Astrocyte of the spinal cord (primary cell): ENCODE measurements around the gene PTGS2.

ENCODE experiments used
- DNase-seq: peaks from one replicate; pipeline ENCODE4 v3.0.0; 2011; ENCODE audit warnings: low read depth, low spot score
- H3K4me3 ChIP-seq: 2 replicates; pipeline ENCODE4 v1.5.1; 2011; ENCODE audit warnings: low read depth, mild to moderate bottlenecking, low read length, moderate library complexity
- CTCF ChIP-seq: IDR thresholded peaks from 2 replicates; pipeline ENCODE4 v1.5.1; 2012; ENCODE audit warnings: low read depth, mild to moderate bottlenecking, low read length, inconsistent platforms
- in situ Hi-C: cut with HindIII; loops from 2 replicates; pipeline ENCODE4 v1.10.0; 2017; ENCODE audit warnings: low sequenced_read_pairs

The PTGS2 gene

GRCh38 chr1:186636786-186637185 is 43.4 kb downstream of the PTGS2 start:
- TF ChIP-seq CTCF, result no peak
- H3K4me3 ChIP-seq, result no peak overlapping the region
- in situ Hi-C loops, result no loop called here
- DNase-seq, result no peak

- no peak overlapping the region for H3K4me3 ChIP-seq
- in situ Hi-C loops, result no loop called here
- DNase-seq, result no peak
- no peak for TF ChIP-seq CTCF
These were observed 45.7 kb downstream of the PTGS2 start for GRCh38 chr1:186634511-186634910.

GRCh38 chr1:186633116-186633515 is 47.1 kb downstream of the PTGS2 start:
- no peak for DNase-seq
- TF ChIP-seq CTCF, result no peak
- in situ Hi-C loops, result no loop called here
- H3K4me3 ChIP-seq, result no peak overlapping the region

- TF ChIP-seq CTCF, result no peak
- in situ Hi-C loops, result no loop called here
- no peak for DNase-seq
- H3K4me3 ChIP-seq, result no peak overlapping the region
These were observed 50.9 kb downstream of the PTGS2 start for GRCh38 chr1:186629341-186629740.

GRCh38 chr1:186628910-186629309 is 51.3 kb downstream of the PTGS2 start:
- no peak for TF ChIP-seq CTCF
- in situ Hi-C loops, result no loop called here

GRCh38 chr1:186627019-186627418 is 53.2 kb downstream of the PTGS2 start:
- H3K4me3 ChIP-seq, result no peak overlapping the region
- no peak for DNase-seq
- TF ChIP-seq CTCF, result no peak
- in situ Hi-C loops, result no loop called here

More at GRCh38 chr1:186628910-186629309, 51.3 kb downstream of the PTGS2 start:
- no peak for DNase-seq
- H3K4me3 ChIP-seq, result no peak overlapping the region

GRCh38 chr1:186626356-186626932 is 53.8 kb downstream of the PTGS2 start:
- in situ Hi-C loops, result no loop called here
- no peak for DNase-seq

More at GRCh38 chr1:186626356-186626932, 53.8 kb downstream of the PTGS2 start:
- no peak for TF ChIP-seq CTCF
- H3K4me3 ChIP-seq, result no peak overlapping the region
